HG03159 (cell line): ENCODE data around the gene ANKRD6.

Source experiments
- ATAC-seq: cut with Tn5 transposase; IDR thresholded peaks from one replicate; pipeline ENCODE4 v1.9.1; 2021; ENCODE audit warnings: mild to moderate bottlenecking, moderate library complexity; ENCODE audit not compliant: unreplicated experiment

Gene ANKRD6

DNA sequence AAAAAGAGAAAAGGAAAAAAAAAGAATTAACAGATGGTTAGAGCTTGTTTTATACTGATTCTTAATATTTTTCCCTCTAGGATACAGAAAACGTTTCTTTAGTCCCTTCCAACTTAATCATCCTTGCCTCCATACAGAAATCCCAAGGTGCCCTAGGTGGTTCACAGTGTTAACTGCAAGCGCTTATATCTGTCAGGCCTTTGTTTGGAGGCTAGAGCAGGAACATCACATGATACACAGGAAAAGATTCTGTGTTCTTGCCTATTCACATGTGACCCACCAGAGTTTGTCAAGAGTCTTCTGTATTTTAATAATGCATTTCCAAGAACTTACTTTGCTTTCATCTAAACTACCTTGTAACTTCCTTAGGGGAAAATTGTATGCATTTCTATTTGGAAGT is 31.3 kb downstream of the ANKRD6 start:
- ATAC-seq: no peak

- ATAC-seq: no peak
Measured at GRCh38 chr6:89467437-89467836, 34.5 kb downstream of the ANKRD6 start.

- no peak for ATAC-seq
Measured at GRCh38 chr6:89468998-89469397, 36.0 kb downstream of the ANKRD6 start.

DNA sequence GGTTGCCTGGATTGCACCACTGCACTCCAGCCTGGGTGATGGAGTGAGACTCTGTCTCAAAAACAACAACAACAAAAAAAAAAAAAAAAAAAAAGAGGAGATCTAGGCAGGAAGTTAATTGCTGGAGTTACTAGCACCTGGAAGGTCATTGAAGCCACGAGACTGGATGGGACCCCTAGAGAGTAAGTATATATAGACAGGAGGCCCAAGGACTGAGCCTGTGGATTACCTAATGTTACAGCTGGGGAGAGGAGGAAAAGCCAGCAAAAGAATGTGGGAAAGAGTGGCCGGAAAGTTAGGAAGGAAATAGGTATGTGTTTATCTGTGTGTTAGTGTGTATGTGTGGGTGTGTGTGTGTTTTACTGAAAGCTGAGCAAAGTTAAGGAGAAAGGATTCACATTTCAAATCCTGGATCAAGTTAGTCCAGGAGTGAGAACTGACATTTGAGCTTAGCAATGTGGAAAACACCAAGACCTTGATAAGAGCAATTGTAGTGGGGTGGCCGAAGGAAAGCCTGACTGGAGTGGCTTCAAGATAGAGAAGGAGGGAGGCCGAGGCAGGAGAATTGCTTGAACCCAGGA is 38.4 kb downstream of the ANKRD6 start:
- no peak for ATAC-seq

DNA sequence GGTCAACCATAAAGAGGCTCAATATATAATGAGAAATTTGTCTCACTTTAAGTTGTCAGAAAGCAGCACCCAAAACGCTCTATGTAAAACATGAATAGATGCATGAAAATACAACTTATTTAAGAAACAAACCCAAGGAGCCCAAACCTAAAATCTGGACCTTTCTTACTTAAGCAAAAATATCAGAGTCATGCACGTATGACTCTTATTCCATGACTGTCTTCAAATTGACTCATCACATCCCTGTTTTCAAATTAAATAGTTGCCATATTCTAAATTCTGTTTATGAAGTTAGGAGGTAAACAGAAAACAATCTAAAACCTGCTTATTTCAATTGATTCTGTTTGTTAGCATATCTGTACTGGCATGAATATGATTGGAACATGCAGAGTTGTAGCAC is 42.1 kb downstream of the ANKRD6 start:
- ATAC-seq: no peak

- ATAC-seq: peak; percentile 46
Measured at GRCh38 chr6:89475634-89476033, 42.7 kb downstream of the ANKRD6 start.

DNA sequence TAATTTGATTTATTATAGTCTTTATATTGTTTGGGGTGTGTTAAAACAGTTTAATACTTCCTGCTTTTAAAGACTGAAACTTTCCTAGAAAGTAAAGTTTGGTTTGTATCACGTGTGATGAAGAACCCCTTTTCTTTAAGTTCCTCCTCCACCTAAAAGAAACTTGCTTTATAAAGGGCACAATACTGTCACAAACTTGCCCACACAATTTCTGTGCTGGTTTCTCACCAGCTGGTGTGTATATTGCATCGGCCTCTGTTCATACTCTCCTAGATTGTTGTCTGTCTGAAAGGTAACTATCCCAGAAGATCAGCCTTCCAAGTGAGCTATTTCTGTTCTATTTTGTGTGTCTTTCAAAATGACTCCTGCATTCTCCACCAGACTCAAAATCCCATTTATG is 46.9 kb downstream of the ANKRD6 start:
- ATAC-seq: no peak

- no peak for ATAC-seq
Measured at GRCh38 chr6:89481695-89482094, 48.7 kb downstream of the ANKRD6 start.

DNA sequence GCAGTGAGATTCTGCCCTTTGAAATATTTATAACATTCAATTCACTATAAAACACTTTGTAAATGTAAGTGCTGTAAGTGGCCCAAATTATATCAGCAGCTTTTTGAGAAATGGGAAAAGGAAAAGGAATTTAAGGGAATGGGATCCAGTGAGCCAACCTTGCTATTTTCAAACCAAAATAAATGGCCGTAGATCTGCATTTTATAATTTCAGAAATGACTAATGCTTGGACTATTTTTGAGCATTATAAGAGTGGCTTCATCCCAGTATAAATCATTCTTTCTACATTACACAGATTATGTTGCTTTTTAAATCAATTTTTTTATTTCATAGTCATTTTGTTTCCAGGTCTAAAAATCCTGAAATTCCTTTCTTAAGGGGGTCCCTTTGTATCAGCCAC is 49.2 kb downstream of the ANKRD6 start:
- ATAC-seq: no peak

DNA sequence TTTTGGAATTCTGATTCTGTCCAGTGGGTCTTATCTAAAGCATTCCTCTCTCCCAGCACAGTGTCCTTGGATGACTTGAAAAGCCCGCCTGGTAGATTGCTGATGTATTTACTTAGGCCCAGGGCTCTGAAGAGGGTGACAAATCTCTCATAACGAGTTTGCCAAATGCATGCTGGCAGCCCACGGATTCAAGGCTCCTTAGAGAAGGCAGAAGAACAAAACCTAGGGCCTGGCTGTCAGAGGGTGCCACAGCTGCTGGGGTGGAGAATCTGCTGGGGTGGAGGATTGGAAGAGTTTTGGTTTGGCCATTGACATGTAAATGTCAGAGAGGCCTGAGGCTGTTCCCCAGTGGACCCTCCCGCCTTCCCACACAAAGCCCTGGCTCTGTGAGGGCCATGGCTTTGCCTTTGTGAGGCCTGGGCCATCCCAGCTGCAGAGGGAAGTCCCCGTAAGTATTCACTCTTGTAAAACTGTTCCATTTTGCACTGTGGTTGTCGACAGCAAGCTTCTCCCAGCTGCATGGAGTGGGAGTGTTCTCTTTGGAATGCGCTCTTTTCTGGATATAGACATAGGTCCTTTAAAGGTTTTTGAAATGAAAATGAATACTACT is 50.3 kb downstream of the ANKRD6 start:
- no peak for ATAC-seq

- ATAC-seq: no peak
Measured at GRCh38 chr6:89485320-89485719, 52.4 kb downstream of the ANKRD6 start.

- no peak for ATAC-seq
Measured at GRCh38 chr6:89487864-89488263, 54.9 kb downstream of the ANKRD6 start.

- no peak for ATAC-seq
Measured at GRCh38 chr6:89488438-89488837, 55.5 kb downstream of the ANKRD6 start.

GRCh38 chr6:89489078-89489477 is 56.1 kb downstream of the ANKRD6 start:
- no peak for ATAC-seq

DNA sequence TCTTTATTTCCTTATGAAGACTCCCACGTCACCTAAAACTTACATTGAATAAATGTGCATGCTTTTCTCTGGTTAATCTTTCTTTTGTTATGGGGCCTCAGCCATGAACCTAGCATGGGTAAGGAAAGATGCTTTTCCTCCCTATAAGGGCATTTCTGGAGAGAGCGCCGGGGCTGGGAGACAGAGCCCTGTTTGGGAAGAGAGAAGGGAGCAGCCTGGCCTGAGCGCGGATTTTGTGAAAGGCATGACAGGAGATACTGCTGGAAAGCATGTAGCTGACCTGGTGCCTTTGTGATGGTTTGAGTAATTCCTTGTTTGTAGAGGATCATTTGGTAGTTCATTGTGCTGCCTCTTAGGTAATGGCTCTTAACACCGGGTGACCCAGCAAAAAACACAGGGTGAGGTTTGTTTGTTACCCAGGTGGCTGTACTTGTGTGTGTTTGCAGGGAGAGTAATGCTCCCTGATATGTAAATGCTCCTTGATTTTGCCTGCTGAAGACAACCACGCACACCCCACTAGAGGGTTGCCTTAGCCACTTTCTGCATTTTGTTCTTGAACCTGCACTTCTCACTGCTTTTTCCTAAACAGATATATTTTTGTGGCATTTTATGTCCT is 59.2 kb downstream of the ANKRD6 start:
- ATAC-seq: no peak

DNA sequence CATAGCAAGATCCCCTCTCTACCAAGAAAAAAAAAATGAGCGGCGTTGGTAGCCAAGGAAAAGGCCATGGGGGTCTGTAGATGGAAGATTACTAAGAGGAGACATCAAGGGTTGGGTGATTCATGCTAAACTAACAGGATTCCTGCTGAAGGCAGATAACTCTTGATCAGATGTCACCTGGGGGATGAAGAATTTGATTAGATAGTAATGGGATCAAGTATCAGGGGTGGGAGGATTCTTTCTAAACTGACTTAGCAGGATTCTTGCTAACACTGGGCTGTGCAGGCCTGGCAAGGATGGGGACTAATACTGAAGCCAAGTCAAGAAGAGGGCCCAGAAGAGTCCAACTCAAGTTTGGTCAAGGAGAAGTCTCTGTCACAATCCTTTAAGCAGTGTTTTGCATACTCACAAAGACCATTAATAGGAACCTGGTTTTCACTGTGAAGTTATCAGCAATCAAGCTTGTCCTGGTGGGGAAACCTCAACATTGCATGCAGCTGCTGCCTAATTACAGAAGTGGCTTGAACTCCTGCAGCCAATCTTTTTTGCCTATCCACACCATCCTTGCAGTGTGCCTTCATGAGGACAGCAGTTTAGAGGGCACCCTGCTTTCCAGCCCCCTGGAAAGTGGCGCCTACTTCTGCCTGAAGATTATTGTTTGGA is 61.3 kb downstream of the ANKRD6 start:
- ATAC-seq: peak; percentile 60

- no peak for ATAC-seq
Measured at GRCh38 chr6:89495961-89496535, 63.1 kb downstream of the ANKRD6 start.

DNA sequence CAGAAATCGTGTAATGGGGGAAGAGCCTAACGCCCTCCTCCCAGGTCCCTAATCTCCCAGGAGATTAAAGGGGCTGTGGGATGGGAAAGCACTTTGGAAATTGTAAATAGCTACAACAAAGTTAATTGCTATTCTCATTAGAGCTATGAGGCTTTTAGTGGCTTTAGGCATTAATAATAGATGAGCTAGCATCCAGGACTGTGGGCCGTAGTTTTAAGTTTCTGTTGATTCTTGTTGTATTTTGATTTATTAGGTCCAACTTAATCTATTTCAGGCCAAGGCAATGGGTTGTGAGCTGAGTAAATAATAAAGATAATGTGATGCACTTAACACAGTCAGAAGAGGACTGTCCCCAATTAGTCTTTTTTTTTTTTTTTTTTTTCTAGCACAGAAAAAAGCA is 67.7 kb downstream of the ANKRD6 start:
- no peak for ATAC-seq

GRCh38 chr6:89501222-89501621 is 68.3 kb downstream of the ANKRD6 start:
- ATAC-seq: no peak

DNA sequence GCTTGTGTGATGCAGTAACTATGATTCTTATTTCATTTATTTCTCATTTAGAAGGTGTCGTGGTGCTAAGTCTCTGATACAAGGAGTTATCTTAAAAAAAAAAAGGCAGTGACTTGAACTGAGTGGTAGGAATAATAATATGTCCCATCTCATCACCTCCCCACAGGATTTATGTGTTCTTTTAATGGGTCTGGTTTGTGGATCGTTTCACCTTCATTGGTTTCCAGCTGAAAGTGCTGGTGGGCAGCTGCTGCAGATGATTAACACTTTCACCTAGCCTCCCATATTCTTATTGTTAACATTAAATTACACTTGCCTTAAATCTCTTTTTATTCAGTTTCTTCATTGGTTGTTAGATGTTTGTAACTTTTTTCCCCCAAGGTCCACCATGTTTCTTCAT is 68.8 kb downstream of the ANKRD6 start:
- ATAC-seq: no peak

- ATAC-seq: no peak
Measured at GRCh38 chr6:89503641-89504040, 70.7 kb downstream of the ANKRD6 start.

GRCh38 chr6:89505847-89506246 is 72.9 kb downstream of the ANKRD6 start:
- ATAC-seq: no peak
